GM21447 (cell line): ENCODE results near the gene AKR7A2.

Source experiments
- ATAC-seq: cut with Tn5 transposase; IDR thresholded peaks from one replicate; pipeline ENCODE4 v1.9.1; 2021; ENCODE audit not compliant: unreplicated experiment

Gene AKR7A2

GRCh38 chr1:19311931-19312781, at the start of gene AKR7A2, which contains the start of gene SLC66A1:
TSS of gene AKR7A2 (minus strand) at chr1:19312144. CDS start at chr1:19312124, 20 bp downstream.
TSS of gene SLC66A1 (plus strand) at chr1:19312326. CDS start at chr1:19317678, 5,352 bp downstream.
- ATAC-seq = peak; percentile 53

GRCh38 chr1:19360843-19361610, 49.1 kb upstream of the AKR7A2 start:
- no peak for ATAC-seq

- no peak for ATAC-seq
These were observed 48.5 kb upstream of the AKR7A2 start for GRCh38 chr1:19360432-19360831.

- no peak for ATAC-seq
These were observed 48.1 kb upstream of the AKR7A2 start for GRCh38 chr1:19360016-19360415.

GRCh38 chr1:19359357-19359756, 47.4 kb upstream of the AKR7A2 start:
- no peak for ATAC-seq

GRCh38 chr1:19358710-19359109, 46.8 kb upstream of the AKR7A2 start:
- ATAC-seq = no peak

- ATAC-seq = no peak
These were observed 45.5 kb upstream of the AKR7A2 start for GRCh38 chr1:19357299-19357986.

GRCh38 chr1:19356266-19356665, 44.3 kb upstream of the AKR7A2 start:
- ATAC-seq = no peak

- ATAC-seq = no peak
These were observed 42.6 kb upstream of the AKR7A2 start for GRCh38 chr1:19354531-19354981.

GRCh38 chr1:19353596-19353995, 41.7 kb upstream of the AKR7A2 start:
- no peak for ATAC-seq

- no peak for ATAC-seq
These were observed 40.9 kb upstream of the AKR7A2 start for GRCh38 chr1:19352839-19353238.

GRCh38 chr1:19351873-19352272, 39.9 kb upstream of the AKR7A2 start:
- ATAC-seq = no peak

GRCh38 chr1:19350566-19350965, 38.6 kb upstream of the AKR7A2 start:
- no peak for ATAC-seq

GRCh38 chr1:19349999-19350398, 38.1 kb upstream of the AKR7A2 start:
- no peak for ATAC-seq

- ATAC-seq = no peak
These were observed 36.7 kb upstream of the AKR7A2 start for GRCh38 chr1:19348441-19349198.

- no peak for ATAC-seq
These were observed 35.7 kb upstream of the AKR7A2 start for GRCh38 chr1:19347533-19348172.

- no peak for ATAC-seq
These were observed 34.1 kb upstream of the AKR7A2 start for GRCh38 chr1:19346026-19346425.

GRCh38 chr1:19345391-19345790, 33.4 kb upstream of the AKR7A2 start:
- no peak for ATAC-seq

GRCh38 chr1:19344831-19345230, 32.9 kb upstream of the AKR7A2 start:
- ATAC-seq = no peak

- no peak for ATAC-seq
These were observed 32.4 kb upstream of the AKR7A2 start for GRCh38 chr1:19344372-19344810.
